HG02798 (cell line): Measurements from ENCODE around the gene SH3GL3.

Experiments
- ATAC-seq: cut with Tn5 transposase; IDR thresholded peaks from one replicate; pipeline ENCODE4 v1.9.1; 2021; ENCODE audit warnings: mild to moderate bottlenecking; ENCODE audit not compliant: unreplicated experiment, poor library complexity

SH3GL3 gene

GRCh38 chr15:83605111-83605945 lies 158.2 kb downstream of the SH3GL3 start:
- no peak for ATAC-seq

- no peak for ATAC-seq
These were observed 163.0 kb downstream of the SH3GL3 start for GRCh38 chr15:83610132-83610531.

- no peak for ATAC-seq
These were observed 164.0 kb downstream of the SH3GL3 start for GRCh38 chr15:83610901-83611685.

GRCh38 chr15:83612226-83612625 lies 165.1 kb downstream of the SH3GL3 start:
- ATAC-seq = no peak

GRCh38 chr15:83612898-83613635 lies 165.9 kb downstream of the SH3GL3 start:
- no peak for ATAC-seq

GRCh38 chr15:83613714-83614113 lies 166.6 kb downstream of the SH3GL3 start:
- no peak for ATAC-seq

GRCh38 chr15:83616840-83617239 lies 169.7 kb downstream of the SH3GL3 start:
- ATAC-seq = no peak

GRCh38 chr15:83626171-83626802 lies 179.1 kb downstream of the SH3GL3 start:
- ATAC-seq = no peak

GRCh38 chr15:83631534-83631933 lies 184.4 kb downstream of the SH3GL3 start:
- no peak for ATAC-seq

GRCh38 chr15:83643201-83643600 lies 196.1 kb downstream of the SH3GL3 start:
- no peak for ATAC-seq

GRCh38 chr15:83644439-83644838 lies 197.3 kb downstream of the SH3GL3 start:
- ATAC-seq = no peak

GRCh38 chr15:83650831-83651230 lies 203.7 kb downstream of the SH3GL3 start:
- ATAC-seq = no peak

GRCh38 chr15:83651541-83651940 lies 204.4 kb downstream of the SH3GL3 start:
- ATAC-seq = no peak

GRCh38 chr15:83652626-83653204 lies 205.6 kb downstream of the SH3GL3 start:
- ATAC-seq = no peak

GRCh38 chr15:83653288-83653638 lies 206.1 kb downstream of the SH3GL3 start:
- ATAC-seq = no peak

- no peak for ATAC-seq
These were observed 206.7 kb downstream of the SH3GL3 start, which contains the start of gene ADAMTSL3 for GRCh38 chr15:83653639-83654378. TSS of gene ADAMTSL3 (plus strand) at chr15:83654123. CDS start at chr15:83655762, 1,639 bp downstream.

- ATAC-seq = no peak
These were observed 207.5 kb downstream of the SH3GL3 start for GRCh38 chr15:83654379-83655236.

GRCh38 chr15:83655237-83655616 lies 208.1 kb downstream of the SH3GL3 start:
- no peak for ATAC-seq
